HEK293 (cell line): ENCODE results near the gene OSTC.
A peak's percentile ranks its signal among the peaks of the same experiment; 100 is the strongest.

Experiments used
- CTCF ChIA-PET: fragments of 350-600 bp; formaldehyde crosslinking; extraction: SDS; loops from one replicate; lab custom pipeline; 2021; ENCODE audit warnings: antibody characterized with exemption; lab: Yijun Ruan, JAX
- POLR2A ChIA-PET: fragments of 300-600 bp; formaldehyde crosslinking; extraction: SDS; loops from one replicate; lab custom pipeline; 2020; ENCODE audit warnings: antibody characterized with exemption, inconsistent platforms; lab: Yijun Ruan, JAX
- H3K27ac ChIP-seq: fragments of 200-500 bp; sonication (Bioruptor generic); 2 replicates; pipeline ENCODE4 v1.5.1; 2014; ENCODE audit warnings: low read depth, low read length, control low read depth, inconsistent platforms; ENCODE audit errors: extremely low read depth
- H3K36me3 ChIP-seq, 2 experiments: fragments of 200-500 bp in 1 of 2; sonication (Bioruptor generic) in 1 of 2; 1 replicate in 1 of 2; 2 replicates in 1 of 2; pipeline ENCODE4 v1.5.1; 2014 to 2017; ENCODE audit warnings: inconsistent platforms in 2 of 2, low read length in 2 of 2; ENCODE audit not compliant: control insufficient read depth in 2 of 2, insufficient read depth in 1 of 2
- H3K4me1 ChIP-seq: fragments of 200-500 bp; sonication (Bioruptor generic); 2 replicates; pipeline ENCODE4 v1.5.1; 2014; ENCODE audit warnings: mild to moderate bottlenecking, low read length, inconsistent platforms; ENCODE audit not compliant: control insufficient read depth, insufficient read depth
- H3K4me3 ChIP-seq: 2 replicates; pipeline ENCODE4 v1.5.1; 2011; ENCODE audit warnings: low read depth, mild to moderate bottlenecking, control low read depth, low read length, moderate library complexity
- H3K9me3 ChIP-seq: fragments of 200-500 bp; sonication (Bioruptor generic); 2 replicates; pipeline ENCODE4 v1.5.1; 2014; ENCODE audit warnings: low read depth, low read length, inconsistent platforms; ENCODE audit not compliant: control insufficient read depth, insufficient read depth
- BCL11A ChIP-seq: fragments of 450-650 bp; formaldehyde crosslinking; IDR thresholded peaks from 2 replicates; pipeline ENCODE4 v1.5.1; 2016; ENCODE audit warnings: low read depth, missing biosample characterization, missing genetic modification characterization
- HOXA7 ChIP-seq: sonication (generic); formaldehyde crosslinking; IDR thresholded peaks from 2 replicates; pipeline ENCODE4 v1.8.1; 2022; ENCODE audit warnings: missing genetic modification reagents, borderline replicate concordance
- KLF10 ChIP-seq: fragments of 450-650 bp; IDR thresholded peaks from 2 replicates; pipeline ENCODE4 v1.5.1; 2018; ENCODE audit warnings: missing biosample characterization, mild to moderate bottlenecking, missing genetic modification characterization
- RBAK ChIP-seq: fragments of 450-650 bp; formaldehyde crosslinking; IDR thresholded peaks from 2 replicates; pipeline ENCODE4 v1.5.1; 2016; ENCODE audit warnings: missing biosample characterization, missing genetic modification characterization
- YY1 ChIP-seq: fragments of 450-650 bp; formaldehyde crosslinking; IDR thresholded peaks from 2 replicates; pipeline ENCODE4 v1.5.1; 2018; ENCODE audit warnings: missing biosample characterization, missing genetic modification characterization
- ZBTB6 ChIP-seq: fragments of 450-650 bp; formaldehyde crosslinking; IDR thresholded peaks from 2 replicates; pipeline ENCODE4 v1.5.1; 2017; ENCODE audit warnings: missing biosample characterization, missing genetic modification characterization
- ZFP37 ChIP-seq: fragments of 450-650 bp; formaldehyde crosslinking; IDR thresholded peaks from 2 replicates; pipeline ENCODE4 v1.5.1; 2016; ENCODE audit warnings: missing biosample characterization, missing genetic modification characterization
- ZFP69B ChIP-seq: fragments of 450-650 bp; formaldehyde crosslinking; IDR thresholded peaks from 2 replicates; pipeline ENCODE4 v1.5.1; 2016; ENCODE audit warnings: missing biosample characterization, missing genetic modification characterization
- ZIC2 ChIP-seq: fragments of 450-650 bp; formaldehyde crosslinking; IDR thresholded peaks from 2 replicates; pipeline ENCODE4 v1.5.1; 2016; ENCODE audit warnings: missing biosample characterization, missing genetic modification characterization
- ZNF112 ChIP-seq: fragments of 450-650 bp; formaldehyde crosslinking; IDR thresholded peaks from 2 replicates; pipeline ENCODE4 v1.5.0; 2017; ENCODE audit warnings: missing biosample characterization, missing genetic modification characterization
- ZNF121 ChIP-seq: fragments of 450-650 bp; formaldehyde crosslinking; IDR thresholded peaks from 2 replicates; pipeline ENCODE4 v1.5.1; 2016; ENCODE audit warnings: missing biosample characterization, missing genetic modification characterization
- ZNF221 ChIP-seq: fragments of 450-650 bp; formaldehyde crosslinking; IDR thresholded peaks from 2 replicates; pipeline ENCODE4 v1.5.1; 2017; ENCODE audit warnings: missing biosample characterization, missing genetic modification characterization, borderline replicate concordance
- ZNF423 ChIP-seq: fragments of 450-650 bp; formaldehyde crosslinking; IDR thresholded peaks from 2 replicates; pipeline ENCODE4 v1.5.1; 2016; ENCODE audit warnings: missing biosample characterization, missing genetic modification characterization
- ZNF426 ChIP-seq: fragments of 450-650 bp; formaldehyde crosslinking; IDR thresholded peaks from 2 replicates; pipeline ENCODE4 v1.5.1; 2017; ENCODE audit warnings: missing biosample characterization, missing genetic modification characterization, mild to moderate bottlenecking, inconsistent platforms, moderate library complexity
- ZNF501 ChIP-seq: fragments of 450-650 bp; formaldehyde crosslinking; IDR thresholded peaks from 2 replicates; pipeline ENCODE4 v1.5.1; 2016; ENCODE audit warnings: missing biosample characterization, missing genetic modification characterization
- ZNF510 ChIP-seq: fragments of 450-650 bp; formaldehyde crosslinking; IDR thresholded peaks from 2 replicates; pipeline ENCODE4 v1.5.1; 2018; ENCODE audit warnings: mild to moderate bottlenecking, missing genetic modification characterization, missing biosample characterization; ENCODE audit not compliant: insufficient replicate concordance
- ZNF571 ChIP-seq: fragments of 450-650 bp; formaldehyde crosslinking; IDR thresholded peaks from 2 replicates; pipeline ENCODE4 v1.5.0; 2017; ENCODE audit warnings: missing biosample characterization, missing genetic modification characterization
- ZNF610 ChIP-seq: fragments of 450-650 bp; formaldehyde crosslinking; IDR thresholded peaks from 2 replicates; pipeline ENCODE4 v1.5.1; 2016; ENCODE audit warnings: missing biosample characterization, missing genetic modification characterization, borderline replicate concordance
- ZNF654 ChIP-seq: fragments of 450-650 bp; formaldehyde crosslinking; IDR thresholded peaks from 2 replicates; pipeline ENCODE4 v1.5.1; 2016; ENCODE audit warnings: low read depth, missing biosample characterization, missing genetic modification characterization
- ZSCAN23 ChIP-seq: fragments of 450-650 bp; formaldehyde crosslinking; IDR thresholded peaks from 2 replicates; pipeline ENCODE4 v1.5.1; 2016; ENCODE audit warnings: missing biosample characterization, missing genetic modification characterization
- TF ChIP-seq, protein P1 (sequence below): fragments of 450-650 bp; formaldehyde crosslinking; IDR thresholded peaks from 2 replicates; pipeline ENCODE4 v1.5.1; 2016; ENCODE audit warnings: missing biosample characterization, missing genetic modification characterization
- TF ChIP-seq, protein P2 (sequence below): fragments of 450-650 bp; formaldehyde crosslinking; IDR thresholded peaks from 2 replicates; pipeline ENCODE4 v1.5.1; 2016; ENCODE audit warnings: missing biosample characterization, missing genetic modification characterization

OSTC gene

GRCh38 chr4:108620101-108620932, 30.1 kb upstream of the OSTC start, which contains the start of gene RPL34 (continued):
- TF ChIP-seq ZNF426 (tag by site-specific recombination), result no peak
- no peak for TF ChIP-seq ZNF423 (tag by site-specific recombination)
- TF ChIP-seq YY1 (tag by site-specific recombination), result peak; percentile 74
- no peak for TF ChIP-seq ZNF510 (tag by site-specific recombination)
- TF ChIP-seq ZNF571, result no peak
- TF ChIP-seq ZNF221 (tag by site-specific recombination), result no peak
- TF ChIP-seq, all 188 proteins: peak for 32

DNA sequence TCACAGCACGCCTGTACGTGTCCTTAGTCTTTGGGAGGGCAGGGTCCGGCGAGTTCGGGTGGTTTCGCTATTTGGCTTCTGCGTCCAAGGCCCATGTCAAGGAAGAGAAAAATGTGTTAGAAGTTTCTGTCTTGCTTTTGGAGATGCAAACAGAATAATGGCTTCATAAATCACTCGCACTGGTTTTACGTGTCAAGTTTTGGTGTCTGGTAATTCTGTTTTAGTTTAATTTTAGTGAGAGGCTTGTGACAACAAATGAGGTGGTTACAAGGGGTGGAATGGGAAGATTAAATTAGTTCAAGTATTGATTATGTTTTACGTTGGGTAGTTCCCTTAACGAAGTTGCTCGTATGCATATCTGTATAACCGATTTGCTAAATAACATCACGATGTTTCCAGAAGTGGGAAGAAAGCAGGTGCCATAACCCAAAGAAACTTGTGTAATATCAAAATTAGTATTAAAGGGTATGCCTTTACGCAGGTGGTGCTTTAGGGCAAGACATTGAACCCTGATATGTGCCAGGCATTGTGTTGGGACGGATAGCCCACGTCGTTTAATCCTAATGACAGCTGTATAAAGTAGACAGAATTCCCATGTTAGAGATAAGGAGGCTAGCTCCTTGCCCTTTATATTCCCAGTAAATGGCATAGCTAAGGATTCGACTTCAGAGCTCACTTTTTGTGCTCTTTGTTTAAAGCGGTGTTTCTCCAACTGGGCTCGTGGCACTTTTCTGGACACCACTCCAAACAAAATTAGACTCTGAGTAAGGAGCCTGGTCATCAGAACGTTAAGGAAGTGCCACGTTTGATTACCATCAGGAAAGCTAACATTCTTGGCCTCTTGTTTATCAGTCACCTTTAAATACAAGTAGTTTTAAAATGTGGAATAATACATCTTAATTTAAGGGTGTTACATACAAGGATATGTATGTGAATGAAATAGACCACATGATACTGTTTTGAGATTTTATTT, 29.2 kb upstream of the OSTC start:
- TF ChIP-seq HOXA7, result no peak
- TF ChIP-seq ZNF501, result no peak
- no peak for TF ChIP-seq ZNF121 (tag by site-specific recombination)
- TF ChIP-seq ZBTB6 (tag by site-specific recombination), result no peak
- no peak for TF ChIP-seq ZNF112 (tag by site-specific recombination)
- TF ChIP-seq KLF10 (tag by site-specific recombination), result no peak
- no peak for TF ChIP-seq ZNF610
- no peak for TF ChIP-seq RBAK (tag by site-specific recombination)
- TF ChIP-seq BCL11A, result no peak
- no peak for TF ChIP-seq ZSCAN23 (tag by site-specific recombination)
- no peak for TF ChIP-seq ZFP69B (tag by site-specific recombination)
- TF ChIP-seq, protein P1, sequence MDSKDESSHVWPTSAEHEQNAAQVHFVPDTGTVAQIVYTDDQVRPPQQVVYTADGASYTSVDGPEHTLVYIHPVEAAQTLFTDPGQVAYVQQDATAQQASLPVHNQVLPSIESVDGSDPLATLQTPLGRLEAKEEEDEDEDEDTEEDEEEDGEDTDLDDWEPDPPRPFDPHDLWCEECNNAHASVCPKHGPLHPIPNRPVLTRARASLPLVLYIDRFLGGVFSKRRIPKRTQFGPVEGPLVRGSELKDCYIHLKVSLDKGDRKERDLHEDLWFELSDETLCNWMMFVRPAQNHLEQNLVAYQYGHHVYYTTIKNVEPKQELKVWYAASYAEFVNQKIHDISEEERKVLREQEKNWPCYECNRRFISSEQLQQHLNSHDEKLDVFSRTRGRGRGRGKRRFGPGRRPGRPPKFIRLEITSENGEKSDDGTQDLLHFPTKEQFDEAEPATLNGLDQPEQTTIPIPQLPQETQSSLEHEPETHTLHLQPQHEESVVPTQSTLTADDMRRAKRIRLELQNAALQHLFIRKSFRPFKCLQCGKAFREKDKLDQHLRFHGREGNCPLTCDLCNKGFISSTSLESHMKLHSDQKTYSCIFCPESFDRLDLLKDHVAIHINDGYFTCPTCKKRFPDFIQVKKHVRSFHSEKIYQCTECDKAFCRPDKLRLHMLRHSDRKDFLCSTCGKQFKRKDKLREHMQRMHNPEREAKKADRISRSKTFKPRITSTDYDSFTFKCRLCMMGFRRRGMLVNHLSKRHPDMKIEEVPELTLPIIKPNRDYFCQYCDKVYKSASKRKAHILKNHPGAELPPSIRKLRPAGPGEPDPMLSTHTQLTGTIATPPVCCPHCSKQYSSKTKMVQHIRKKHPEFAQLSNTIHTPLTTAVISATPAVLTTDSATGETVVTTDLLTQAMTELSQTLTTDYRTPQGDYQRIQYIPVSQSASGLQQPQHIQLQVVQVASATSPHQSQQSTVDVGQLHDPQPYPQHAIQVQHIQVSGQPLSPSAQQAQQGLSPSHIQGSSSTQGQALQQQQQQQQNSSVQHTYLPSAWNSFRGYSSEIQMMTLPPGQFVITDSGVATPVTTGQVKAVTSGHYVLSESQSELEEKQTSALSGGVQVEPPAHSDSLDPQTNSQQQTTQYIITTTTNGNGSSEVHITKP (tag by site-specific recombination), result no peak
- no peak for TF ChIP-seq ZFP37 (tag by site-specific recombination)
- TF ChIP-seq ZNF654 (tag by site-specific recombination), result no peak
- TF ChIP-seq ZIC2 (tag by site-specific recombination), result no peak
- TF ChIP-seq, protein P2, sequence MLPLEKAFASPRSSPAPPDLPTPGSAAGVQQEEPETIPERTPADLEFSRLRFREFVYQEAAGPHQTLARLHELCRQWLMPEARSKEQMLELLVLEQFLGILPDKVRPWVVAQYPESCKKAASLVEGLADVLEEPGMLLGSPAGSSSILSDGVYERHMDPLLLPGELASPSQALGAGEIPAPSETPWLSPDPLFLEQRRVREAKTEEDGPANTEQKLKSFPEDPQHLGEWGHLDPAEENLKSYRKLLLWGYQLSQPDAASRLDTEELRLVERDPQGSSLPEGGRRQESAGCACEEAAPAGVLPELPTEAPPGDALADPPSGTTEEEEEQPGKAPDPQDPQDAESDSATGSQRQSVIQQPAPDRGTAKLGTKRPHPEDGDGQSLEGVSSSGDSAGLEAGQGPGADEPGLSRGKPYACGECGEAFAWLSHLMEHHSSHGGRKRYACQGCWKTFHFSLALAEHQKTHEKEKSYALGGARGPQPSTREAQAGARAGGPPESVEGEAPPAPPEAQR (tag by site-specific recombination), result no peak
- CTCF ChIA-PET, result no interaction called here
- H3K27ac ChIP-seq, result peak overlapping the region; percentile 90
- H3K9me3 ChIP-seq, result no peaks in the 10 kb centered on the region
- peak overlapping the region; percentile 84 for H3K4me3 ChIP-seq
- H3K36me3 ChIP-seq, result peaks cover 23 to 55% of the 10 kb centered on the region in 2 experiments
- H3K4me1 ChIP-seq, result no peaks in the 10 kb centered on the region
- POLR2A ChIA-PET, result interaction anchor here (0.8 to 2.0 kb wide), 4 partner anchors 9 to 29 kb away, joined by 3 to 7 read pairs (median 4); partner anchors contain the start of gene OSTC
